Subcutaneous adipose tissue (tissue), 4 donors: Measurements from ENCODE around the gene NFATC1. TPM values are rescaled to one million over a fixed set of nuclear protein-coding genes. Genes with fewer than 3 reads are reported as not detected.

Experiments used
- CTCF ChIP-seq: fragments of 450-650 bp; IDR thresholded peaks from one replicate; pipeline ENCODE4 v1.5.1; 2016; ENCODE audit warnings: low read depth, mild to moderate bottlenecking, control low read depth, antibody characterized with exemption, moderate library complexity
- total RNA-seq, 4 donors: library from RNA; depleted of rRNA; stranded (reverse); fragments of >200 nt; gene quantifications; one replicate each; pipeline ENCODE4 v1.1.0, GENCODE V29; 2016

NFATC1 gene
- total RNA-seq, result 10 to 100 TPM in 2 of 4 donors, 1 to 10 TPM in 2; 9.8 to 17.2 (median 11.5) TPM

GRCh38 chr18:79395761-79396404, at the start of gene NFATC1:
Gene NFATC1 (plus strand): TSS chr18:79395930. CDS start chr18:79396225, 295 bp downstream.
- TF ChIP-seq CTCF, result no peak

GRCh38 chr18:79345981-79346380, 49.7 kb upstream of the NFATC1 start:
- no peak for TF ChIP-seq CTCF

- TF ChIP-seq CTCF, result no peak
Observed at GRCh38 chr18:79348066-79348465, 47.7 kb upstream of the NFATC1 start.

GRCh38 chr18:79352432-79352831, 43.3 kb upstream of the NFATC1 start:
- no peak for TF ChIP-seq CTCF

GRCh38 chr18:79353267-79353666, 42.5 kb upstream of the NFATC1 start:
- no peak for TF ChIP-seq CTCF

GRCh38 chr18:79354350-79354749, 41.4 kb upstream of the NFATC1 start:
- no peak for TF ChIP-seq CTCF

GRCh38 chr18:79355433-79356335, 40.0 kb upstream of the NFATC1 start:
- TF ChIP-seq CTCF, result no peak
